Upper lobe of left lung (tissue), 6 donors: ENCODE measurements around the gene MTSS2. TPM values are rescaled to one million over a fixed set of nuclear protein-coding genes. Genes with fewer than 3 reads are reported as not detected.

Experiments
- ATAC-seq, 2 donors: fragments of 200-7000 bp; cut with Tn5 transposase; one replicate each; pipeline ENCODE4 v1.9.1; 2022; ENCODE audit warnings: mild to moderate bottlenecking in 2 of 2, moderate library complexity in 2 of 2; ENCODE audit not compliant: low FRiP score in 2 of 2
- DNase-seq, 2 donors: peaks; one replicate each; pipeline ENCODE4 v3.0.0-alpha.2; 2019 to 2020
- H3K27ac ChIP-seq, 4 donors: fragments of 200-600 bp; sonication (generic); one replicate each; pipeline ENCODE4 v1.5.1; 2016 to 2019
- H3K27me3 ChIP-seq, 4 donors: fragments of 200-600 bp; sonication (generic); one replicate each; pipeline ENCODE4 v1.5.1; 2017 to 2019
- H3K36me3 ChIP-seq, 4 donors: fragments of 200-600 bp; sonication (generic); one replicate each; pipeline ENCODE4 v1.5.1; 2016 to 2019
- H3K4me1 ChIP-seq, 4 donors: fragments of 200-600 bp; sonication (generic); one replicate each; pipeline ENCODE4 v1.5.1; 2018 to 2019
- H3K4me3 ChIP-seq, 4 donors: fragments of 200-600 bp; sonication (generic); one replicate each; pipeline ENCODE4 v1.5.1; 2017 to 2019; ENCODE audit warnings: mild to moderate bottlenecking in 2 of 4, moderate library complexity in 1 of 4
- H3K9me3 ChIP-seq, 4 donors: fragments of 200-600 bp; sonication (generic); one replicate each; pipeline ENCODE4 v1.5.1; 2018 to 2019
- EP300 ChIP-seq, 4 donors: sonication (generic); formaldehyde crosslinking; IDR thresholded peaks; one replicate each; pipeline ENCODE4 v1.5.1; 2017; ENCODE audit warnings: antibody characterized with exemption in 4 of 4, control low read depth in 2 of 4
- POLR2A ChIP-seq, 4 donors: fragments of 450-650 bp; IDR thresholded peaks; one replicate each; pipeline ENCODE4 v1.5.1; 2016 to 2017; ENCODE audit warnings: antibody characterized with exemption in 4 of 4, mild to moderate bottlenecking in 2 of 4
- POLR2AphosphoS5 ChIP-seq, 2 donors: sonication (generic); formaldehyde crosslinking; IDR thresholded peaks; one replicate each; pipeline ENCODE4 v1.5.1; 2017; ENCODE audit warnings: antibody characterized with exemption in 2 of 2
- WGBS, 2 donors: methylation state at CpG; one replicate each; pipeline ENCODE4 v1.1.5; 2017 to 2018; 5-methylcytosine and 5-hydroxymethylcytosine counted together
- total RNA-seq, 6 donors: library from RNA; depleted of rRNA in 4 of 6; stranded (reverse); fragments of >200 nt in 4 of 6; gene quantifications; one replicate each; pipeline versions ENCODE4 v1.1.0 to v1.2.1, GENCODE V29; 2016 to 2021
- TF ChIP-seq, protein P1 (sequence below), 6 experiments: fragments of 450-650 bp in 4 of 6; fragments of 200-600 bp in 2 of 6; sonication (generic) in 2 of 6; IDR thresholded peaks; one replicate each; pipeline ENCODE4 v1.5.1; 2016 to 2019; ENCODE audit warnings: antibody characterized with exemption in 6 of 6
- donor health status: DM: no; HTN: no; CAD: no; lungs with moderate emphysema.
- donor health status: DM: no; HTN: yes; CAD: no; lungs with severe emphysema.

MTSS2 gene
- total RNA-seq, 6 donors from 2014 or later, result 40.7 to 202 (median 72.4) TPM

- Histone ChIP-seq H3K9me3 (no peaks in the 10 kb centered on the region), H3K4me3 (no peak overlapping the region), H3K36me3 (peaks cover 0 to 5% (median 0%) of the 10 kb centered on the region in 4 donors), H3K27ac (peak overlapping the region in 3 of 4 donors; percentile 63 to 81 (median 74)), H3K4me1 (peaks cover 41 to 63% (median 54%) of the 10 kb centered on the region in 4 donors), H3K27me3 (no peaks in the 10 kb centered on the region)
- ATAC-seq (no peak), DNase-seq (no peak)
- 89 to 91% methylated on average over 8 of the region's 8 CpGs for WGBS, 2 donors
- TF ChIP-seq POLR2A (IDR thresholded peaks at IDR 0.05) (no peak), EP300 (IDR thresholded peaks at IDR 0.05) (no peak), POLR2AphosphoS5 (IDR thresholded peaks at IDR 0.05) (no peak)
- TF ChIP-seq, protein P1, sequence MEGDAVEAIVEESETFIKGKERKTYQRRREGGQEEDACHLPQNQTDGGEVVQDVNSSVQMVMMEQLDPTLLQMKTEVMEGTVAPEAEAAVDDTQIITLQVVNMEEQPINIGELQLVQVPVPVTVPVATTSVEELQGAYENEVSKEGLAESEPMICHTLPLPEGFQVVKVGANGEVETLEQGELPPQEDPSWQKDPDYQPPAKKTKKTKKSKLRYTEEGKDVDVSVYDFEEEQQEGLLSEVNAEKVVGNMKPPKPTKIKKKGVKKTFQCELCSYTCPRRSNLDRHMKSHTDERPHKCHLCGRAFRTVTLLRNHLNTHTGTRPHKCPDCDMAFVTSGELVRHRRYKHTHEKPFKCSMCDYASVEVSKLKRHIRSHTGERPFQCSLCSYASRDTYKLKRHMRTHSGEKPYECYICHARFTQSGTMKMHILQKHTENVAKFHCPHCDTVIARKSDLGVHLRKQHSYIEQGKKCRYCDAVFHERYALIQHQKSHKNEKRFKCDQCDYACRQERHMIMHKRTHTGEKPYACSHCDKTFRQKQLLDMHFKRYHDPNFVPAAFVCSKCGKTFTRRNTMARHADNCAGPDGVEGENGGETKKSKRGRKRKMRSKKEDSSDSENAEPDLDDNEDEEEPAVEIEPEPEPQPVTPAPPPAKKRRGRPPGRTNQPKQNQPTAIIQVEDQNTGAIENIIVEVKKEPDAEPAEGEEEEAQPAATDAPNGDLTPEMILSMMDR (IDR thresholded peaks at IDR 0.05), result no peak
Measured at GRCh38 chr16:70701998-70702397, 16.1 kb upstream of the MTSS2 start.

DNA sequence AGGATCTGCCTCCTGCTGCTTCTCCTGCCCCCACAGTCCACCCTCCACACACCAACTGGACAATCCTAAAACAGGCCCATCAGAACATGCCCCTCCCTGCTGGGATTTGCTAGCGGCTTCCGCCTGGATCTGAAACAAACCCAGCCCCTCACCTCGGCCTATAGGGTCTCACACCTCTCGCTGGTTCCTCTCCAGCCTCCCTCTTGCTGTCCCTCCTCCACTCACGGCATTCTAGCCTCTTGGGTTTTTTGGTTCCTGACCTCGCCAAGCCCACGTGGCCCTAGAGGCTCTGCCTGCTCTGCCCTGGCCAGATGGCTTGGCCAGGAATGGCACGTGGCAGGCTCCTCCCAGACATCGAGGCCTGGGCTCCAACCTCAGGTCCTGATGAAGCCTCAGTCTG is 15.7 kb upstream of the MTSS2 start:
- Histone ChIP-seq H3K4me1 (peaks cover 41 to 63% (median 54%) of the 10 kb centered on the region in 4 donors), H3K4me3 (no peak overlapping the region), H3K27ac (peak overlapping the region in 3 of 4 donors; percentile 48 to 74 (median 63)), H3K9me3 (no peaks in the 10 kb centered on the region), H3K36me3 (peaks cover 0 to 5% (median 0%) of the 10 kb centered on the region in 4 donors), H3K27me3 (no peaks in the 10 kb centered on the region)
- 87 to 88% methylated on average over 8 to 9 of the region's 9 CpGs for WGBS, 2 donors
- DNase-seq (no peak), ATAC-seq (no peak)
- TF ChIP-seq POLR2A (IDR thresholded peaks at IDR 0.05) (no peak), POLR2AphosphoS5 (IDR thresholded peaks at IDR 0.05) (no peak), EP300 (IDR thresholded peaks at IDR 0.05) (no peak)
- TF ChIP-seq, protein P1 (IDR thresholded peaks at IDR 0.05), result no peak

- WGBS, 2 donors, result 85% methylated on average over 2 of the region's 3 CpGs
- DNase-seq (no peak), ATAC-seq (no peak)
- Histone ChIP-seq H3K27ac (peak overlapping the region in 3 of 4 donors; percentile 48 to 74 (median 63)), H3K4me3 (no peak overlapping the region), H3K9me3 (no peaks in the 10 kb centered on the region), H3K4me1 (peaks cover 42 to 63% (median 56%) of the 10 kb centered on the region in 4 donors), H3K27me3 (no peaks in the 10 kb centered on the region), H3K36me3 (peaks cover 0 to 5% (median 0%) of the 10 kb centered on the region in 4 donors)
- TF ChIP-seq EP300 (IDR thresholded peaks at IDR 0.05), result no peak
- no peak for TF ChIP-seq POLR2A (IDR thresholded peaks at IDR 0.05)
- TF ChIP-seq, protein P1 (IDR thresholded peaks at IDR 0.05), result no peak
- no peak for TF ChIP-seq POLR2AphosphoS5 (IDR thresholded peaks at IDR 0.05)
Measured at GRCh38 chr16:70701036-70701435, 15.2 kb upstream of the MTSS2 start.

GRCh38 chr16:70700101-70701020 is 14.5 kb upstream of the MTSS2 start:
- ATAC-seq, result no peak

GRCh38 chr16:70699696-70700095 is 13.8 kb upstream of the MTSS2 start:
- H3K27ac ChIP-seq, result peak overlapping the region in 2 of 4 donors; percentile 63 to 74
- DNase-seq, result no peak
- H3K4me1 ChIP-seq, result peaks cover 55 to 73% (median 65%) of the 10 kb centered on the region in 4 donors
- no peaks in the 10 kb centered on the region for H3K27me3 ChIP-seq
- no peak for ATAC-seq
- peaks cover 0 to 5% (median 0%) of the 10 kb centered on the region in 4 donors for H3K36me3 ChIP-seq
- H3K9me3 ChIP-seq, result no peaks in the 10 kb centered on the region
- TF ChIP-seq, protein P1 (IDR thresholded peaks at IDR 0.05), result no peak
- TF ChIP-seq POLR2A (IDR thresholded peaks at IDR 0.05), result no peak
- TF ChIP-seq POLR2AphosphoS5 (IDR thresholded peaks at IDR 0.05), result no peak
- 94% methylated on average over 3 to 17 of the region's 17 CpGs for WGBS, 2 donors
- no peak overlapping the region for H3K4me3 ChIP-seq

More at GRCh38 chr16:70700101-70701020, 14.5 kb upstream of the MTSS2 start:
- H3K4me1 ChIP-seq, result peaks cover 49 to 70% (median 62%) of the 10 kb centered on the region in 4 donors
- H3K36me3 ChIP-seq, result peaks cover 0 to 5% (median 0%) of the 10 kb centered on the region in 4 donors
- no peaks in the 10 kb centered on the region for H3K9me3 ChIP-seq
- DNase-seq, result peak in 1 of 2 donors; percentile 76
- H3K27me3 ChIP-seq, result no peaks in the 10 kb centered on the region
- peak overlapping the region in 3 of 4 donors; percentile 48 to 74 (median 63) for H3K27ac ChIP-seq
- 70 to 82% methylated on average over 14 to 30 of the region's 30 CpGs for WGBS, 2 donors
- H3K4me3 ChIP-seq, result no peak overlapping the region
- TF ChIP-seq POLR2A (IDR thresholded peaks at IDR 0.05) (no peak), POLR2AphosphoS5 (IDR thresholded peaks at IDR 0.05) (peak in 1 of 2 donors; percentile 26)
